Measurements from ENCODE around the gene UFD1.

DNA sequence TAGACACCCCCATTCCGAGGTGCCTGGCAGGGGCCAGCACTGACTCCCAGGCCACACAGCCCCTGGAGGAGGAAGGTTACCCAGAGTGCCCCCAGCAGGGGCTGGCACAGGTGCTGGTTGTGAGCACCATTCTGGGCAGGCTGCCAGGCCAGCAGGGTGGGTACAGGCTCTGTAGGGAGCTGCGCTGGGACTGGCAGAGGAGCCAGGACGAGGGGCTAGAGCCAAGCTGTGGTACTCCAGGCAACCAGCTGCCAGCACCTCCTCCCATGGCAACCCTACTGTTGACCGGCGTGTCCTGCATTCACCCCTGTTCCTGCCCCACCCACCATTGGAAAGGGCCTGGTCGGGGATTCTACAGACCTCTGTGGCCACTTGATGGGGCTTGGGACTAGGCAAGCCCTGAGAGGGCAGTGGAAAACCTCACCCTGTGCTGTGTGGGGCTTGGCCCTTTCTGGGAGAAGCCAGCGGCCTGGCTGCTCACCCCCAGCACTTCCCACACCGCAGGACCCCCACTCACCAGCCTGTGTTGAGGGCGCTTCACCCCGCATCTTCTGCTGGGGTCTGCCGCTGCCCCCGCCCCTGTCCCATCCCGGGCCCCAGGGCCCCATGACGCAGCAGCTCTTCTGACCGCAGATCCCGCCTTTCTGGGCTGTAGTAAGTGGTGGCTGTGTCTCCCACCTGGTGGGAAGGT lies 43.3 kb upstream of the UFD1 start:
- TF ChIP-seq CTCF (IDR thresholded peaks at IDR 0.05; ENCODE audit: low read depth, low read length) (no peak), EZH2phosphoT487 (IDR thresholded peaks at IDR 0.05; ENCODE audit: low read depth) (no peak)
